CD4-positive, alpha-beta T cell treated with Interleukin-1 beta for 1 hour (primary cell): Measurements from ENCODE around the gene HSPE1.
"Not testable (repeated sequence)": the region's sequence is repeated elsewhere in the genome, so short reads cannot be mapped to it uniquely, and the experiment has no call there.

Source experiments
- DNase-seq, 2 donors: peaks; one replicate each; pipeline ENCODE4 v3.0.0-alpha.2; 2020 to 2022

HSPE1 gene

DNA sequence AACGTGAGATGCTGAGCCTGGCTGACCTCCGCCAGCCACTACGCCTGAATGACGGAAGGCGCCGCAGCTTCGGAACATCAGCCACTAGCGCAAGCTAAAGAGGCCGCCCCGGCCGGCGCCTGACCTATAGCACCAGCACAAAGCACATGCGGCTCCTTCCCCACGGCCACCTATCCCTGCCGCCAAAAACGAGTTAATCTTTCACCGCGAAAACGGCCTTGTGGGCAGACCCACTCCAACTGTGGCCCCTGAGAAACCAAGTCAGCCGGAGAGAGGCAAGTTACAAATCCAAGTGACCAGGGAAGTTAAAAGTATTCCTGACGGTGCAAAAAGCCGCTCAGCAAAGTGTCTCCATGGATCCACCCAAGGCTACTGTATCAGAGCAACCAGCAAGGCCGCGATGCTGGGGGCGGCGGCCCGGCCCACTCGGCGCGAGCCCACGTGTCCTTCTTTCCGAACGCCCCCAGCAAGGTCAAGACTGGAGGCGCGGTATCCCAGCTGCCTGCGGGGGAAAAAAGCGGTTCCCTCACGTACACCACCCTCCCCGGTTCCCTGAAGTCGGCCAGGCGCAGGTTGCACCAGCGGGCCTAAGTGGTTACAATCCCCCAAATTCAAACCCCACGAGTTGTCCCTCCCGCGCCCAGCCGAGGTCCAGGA is 1.1 kb upstream of the HSPE1 start:
- peak; percentile 51 to 57 for DNase-seq

DNA sequence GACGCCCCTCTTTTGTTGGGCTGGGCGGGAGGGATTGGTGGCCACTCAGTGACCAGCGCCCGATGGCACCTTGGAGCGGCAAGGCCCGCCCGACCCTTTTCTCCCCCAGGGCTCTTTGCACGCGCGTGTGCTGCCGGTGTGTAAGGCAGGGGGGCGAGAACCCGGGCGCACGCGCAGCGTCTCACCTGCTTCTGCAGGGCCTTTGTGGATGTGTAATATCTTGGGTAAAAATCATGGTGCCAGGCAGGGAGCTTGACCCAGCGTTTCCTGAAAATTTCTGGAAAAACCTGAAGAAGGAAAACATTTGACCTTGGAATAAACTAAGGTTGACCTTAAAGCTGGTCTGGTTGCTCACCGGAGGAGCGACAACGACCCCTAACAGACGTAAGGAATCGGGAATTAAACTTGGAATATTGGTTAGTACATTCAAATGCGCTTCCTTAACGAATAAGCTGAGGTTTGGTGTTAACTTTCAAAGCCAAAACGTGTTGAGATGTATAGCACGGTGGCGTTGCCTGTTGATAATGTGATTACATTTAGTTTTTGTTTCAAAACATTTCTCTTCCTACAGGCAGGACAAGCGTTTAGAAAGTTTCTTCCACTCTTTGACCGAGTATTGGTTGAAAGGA is 438 bp downstream of the HSPE1 start:
- no peak for DNase-seq

DNA sequence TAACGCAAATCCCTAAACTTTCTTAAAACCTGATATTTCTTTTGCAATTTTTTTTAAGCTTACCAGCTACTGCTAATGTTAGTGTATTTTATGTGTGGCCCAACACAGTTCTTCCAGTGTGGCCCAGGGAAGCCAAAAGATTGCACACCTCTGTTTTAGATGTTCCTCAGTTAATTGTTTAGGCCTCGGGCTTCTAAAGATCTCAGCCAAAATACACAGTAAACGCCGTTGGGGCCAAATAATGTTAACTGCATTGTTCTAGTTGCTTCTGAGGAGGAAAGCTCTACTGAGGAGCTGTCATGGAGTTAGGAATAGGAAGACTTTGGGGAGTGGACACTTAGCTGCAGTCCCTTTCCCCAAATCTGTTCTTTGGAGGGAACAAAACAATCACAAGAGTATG is 2.0 kb downstream of the HSPE1 start:
- DNase-seq, result no peak

DNA sequence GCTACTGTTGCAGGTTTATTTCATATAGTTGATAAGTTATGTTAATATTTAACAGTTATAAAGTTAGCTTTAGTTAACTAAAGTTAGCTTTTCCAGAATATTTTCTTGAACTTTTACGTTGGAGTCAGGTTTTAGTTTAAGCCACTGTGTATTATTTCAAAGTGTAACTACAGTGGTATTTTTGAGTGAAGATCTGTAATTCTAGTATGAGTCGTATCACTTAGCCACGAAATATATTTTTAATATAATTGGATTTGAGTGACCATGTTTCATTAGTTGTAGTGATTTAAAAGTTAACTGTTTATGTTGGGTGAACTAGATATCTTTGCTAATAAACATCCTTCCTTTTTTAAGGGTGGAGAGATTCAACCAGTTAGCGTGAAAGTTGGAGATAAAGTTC is 2.5 kb downstream of the HSPE1 start:
- DNase-seq, result no peak

DNA sequence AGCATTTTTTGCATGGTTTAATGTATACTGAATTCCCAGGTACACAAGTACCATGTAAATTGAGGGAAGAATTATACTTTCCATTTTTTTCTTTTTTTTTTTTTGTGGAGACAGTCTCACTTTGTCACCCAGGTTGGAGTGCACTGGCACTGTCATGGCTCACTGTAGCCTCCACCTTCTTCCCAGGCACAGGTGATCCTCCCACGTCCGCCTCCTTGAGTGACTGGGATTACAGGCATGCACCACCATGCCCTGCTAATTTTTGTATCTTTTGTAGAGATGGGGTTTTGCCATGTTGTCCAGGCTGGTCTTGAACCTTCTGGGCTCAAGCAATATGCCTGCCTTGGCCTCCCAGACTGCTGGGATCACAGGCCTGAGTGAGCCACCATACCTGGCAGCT is 3.8 kb downstream of the HSPE1 start:
- DNase-seq, result no peak

DNA sequence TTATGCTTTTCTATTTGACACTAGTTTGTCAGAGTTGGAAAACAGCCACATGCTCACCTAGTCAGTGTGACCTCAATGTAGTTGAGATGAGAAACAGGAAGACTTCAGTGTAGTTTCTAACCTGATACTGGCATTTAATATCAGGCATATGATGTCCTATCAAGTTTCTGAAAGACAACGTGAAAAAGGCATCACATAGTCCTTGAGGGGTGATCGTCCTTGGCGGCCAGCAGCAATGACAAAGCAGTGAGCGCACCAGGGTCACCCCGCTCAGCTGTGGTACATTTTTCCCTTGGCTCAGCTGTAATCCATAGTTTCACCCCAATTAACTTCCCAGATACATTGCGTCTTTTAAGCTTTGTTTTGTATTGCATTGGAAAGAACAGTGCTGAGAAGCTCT is 4.3 kb downstream of the HSPE1 start:
- no peak for DNase-seq

DNA sequence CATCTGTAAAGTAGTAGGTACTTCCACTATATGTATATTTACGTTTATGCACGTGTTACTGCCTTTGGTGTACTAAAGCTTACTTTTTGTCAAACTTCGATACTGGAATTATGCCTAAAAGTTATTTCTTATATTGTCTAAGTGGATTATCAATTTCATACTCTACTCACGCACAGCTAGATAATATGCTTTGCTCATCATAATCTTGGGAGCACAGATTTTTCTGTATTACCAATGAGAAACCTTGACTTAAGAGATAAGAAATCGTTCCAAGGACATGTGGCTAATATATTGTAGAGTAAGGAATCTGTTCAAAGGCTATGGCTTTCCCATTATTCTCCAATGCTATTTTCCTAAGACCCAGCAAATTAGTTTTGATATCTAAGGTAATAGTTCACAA is 6.5 kb downstream of the HSPE1 start:
- no peak for DNase-seq

DNA sequence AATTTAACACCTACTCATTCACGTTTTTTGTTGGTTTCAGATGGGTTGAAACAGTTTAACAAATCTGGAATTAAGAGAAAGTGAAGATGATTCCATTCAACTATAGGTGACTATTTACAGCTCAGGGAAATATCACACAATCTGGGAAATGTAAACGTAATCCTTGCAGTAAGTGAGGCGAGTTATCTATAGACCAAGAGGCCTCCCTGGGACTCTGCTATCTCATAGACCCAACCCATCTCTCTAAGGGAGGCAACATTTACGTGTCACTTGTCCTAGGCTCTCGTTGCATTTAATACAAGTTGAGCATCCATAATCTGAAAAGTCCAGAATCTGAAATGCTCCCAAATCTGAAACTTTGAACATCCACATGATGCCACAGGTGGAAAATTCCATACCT is 13.7 kb downstream of the HSPE1 start:
- no peak for DNase-seq

DNA sequence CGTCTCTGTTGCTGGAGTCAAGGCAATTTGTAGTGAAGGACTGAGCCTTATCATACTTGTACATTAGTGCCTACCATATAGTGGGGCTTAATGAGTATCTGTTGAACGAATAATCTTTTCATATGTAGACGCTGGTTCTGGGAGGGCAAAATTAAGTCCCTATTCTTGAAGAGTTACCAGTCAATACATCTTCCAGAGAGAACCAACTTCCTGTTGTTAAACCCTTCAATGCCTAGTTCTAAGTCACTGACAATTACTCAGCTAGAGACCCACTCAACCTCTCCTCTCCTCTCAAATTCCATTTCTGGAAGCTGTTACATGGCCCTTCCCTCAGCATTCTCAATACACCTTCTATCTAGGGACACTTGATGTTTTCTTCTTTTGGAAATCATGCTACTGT is 14.6 kb downstream of the HSPE1 start:
- DNase-seq, result no peak

DNA sequence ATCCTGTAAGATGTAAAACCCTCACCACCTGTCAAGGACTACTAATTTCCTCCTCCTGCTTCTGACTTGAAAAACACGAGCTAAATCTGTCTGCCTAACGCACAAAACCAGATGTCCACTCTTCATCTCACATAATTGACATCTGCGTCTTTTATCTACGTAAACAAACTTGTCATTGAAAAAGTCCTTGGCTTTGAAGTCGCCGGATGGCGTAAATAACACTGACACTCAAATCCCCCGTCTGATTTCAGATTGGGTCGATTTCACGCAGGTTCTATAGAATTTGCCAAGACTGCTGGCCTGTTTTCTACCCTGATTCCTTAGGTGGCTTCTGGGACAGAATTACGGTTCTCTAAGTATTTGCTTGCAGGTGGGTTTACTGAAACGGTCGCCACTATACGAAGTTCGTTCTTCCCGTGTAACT is 15.1 kb downstream of the HSPE1 start:
- no peak for DNase-seq

DNA sequence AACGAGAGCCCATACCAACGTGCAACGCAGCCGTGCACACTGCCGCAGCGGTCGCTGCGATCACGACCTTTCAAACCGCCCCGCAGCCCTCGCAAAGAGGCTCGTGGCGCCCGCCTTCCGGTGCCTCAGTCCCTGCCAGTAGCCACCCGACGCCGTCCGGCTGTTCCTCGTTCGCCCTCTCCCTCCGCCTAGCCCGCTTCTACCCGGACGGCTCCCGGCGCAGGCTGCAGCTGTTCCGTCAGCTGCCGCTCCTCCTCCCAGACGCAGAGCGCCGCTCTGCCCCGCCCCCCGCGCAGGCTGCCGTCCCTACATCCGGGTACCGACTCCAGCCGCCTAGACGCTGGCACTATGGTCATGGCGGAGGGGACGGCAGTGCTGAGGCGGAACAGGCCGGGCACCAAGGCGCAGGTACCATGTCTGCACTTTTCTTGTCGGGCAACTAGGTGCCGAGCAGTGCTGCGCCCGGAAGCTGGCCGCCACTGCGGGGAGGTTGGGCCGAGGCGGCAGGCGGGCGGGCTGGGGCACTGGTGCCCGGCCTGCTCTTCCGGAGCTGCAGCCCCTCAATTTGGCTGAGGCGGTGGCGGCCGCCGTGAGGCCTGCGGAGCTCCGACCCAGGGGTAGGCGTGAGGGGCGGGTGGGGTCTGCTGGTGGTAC is 15.7 kb downstream of the HSPE1 start, which contains the start of gene MOB4:
TSS of gene MOB4 (plus strand) at position 328 of the 654 bp plus-strand sequence. CDS start at position 349, 21 bp downstream.
- DNase-seq, result peak; percentile 94

DNA sequence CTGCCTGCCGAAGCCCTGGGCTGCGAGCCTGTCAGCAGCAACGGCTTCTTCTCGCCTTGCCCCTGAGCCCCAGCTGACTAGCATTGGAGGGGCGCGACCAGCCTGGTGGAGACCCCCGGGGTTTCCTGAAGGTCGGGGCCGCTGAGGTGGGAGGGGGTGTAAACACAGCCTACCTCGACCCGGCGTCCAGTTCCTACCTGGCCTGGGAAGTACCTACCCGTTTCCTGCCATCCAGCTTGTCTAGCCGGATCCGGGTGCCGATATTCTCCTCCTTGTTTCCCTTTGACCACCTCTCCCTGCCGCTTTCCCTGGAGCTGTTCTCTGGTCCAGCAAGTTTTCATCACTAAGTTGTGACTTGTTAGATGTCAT is 16.2 kb downstream of the HSPE1 start:
- no peak for DNase-seq

DNA sequence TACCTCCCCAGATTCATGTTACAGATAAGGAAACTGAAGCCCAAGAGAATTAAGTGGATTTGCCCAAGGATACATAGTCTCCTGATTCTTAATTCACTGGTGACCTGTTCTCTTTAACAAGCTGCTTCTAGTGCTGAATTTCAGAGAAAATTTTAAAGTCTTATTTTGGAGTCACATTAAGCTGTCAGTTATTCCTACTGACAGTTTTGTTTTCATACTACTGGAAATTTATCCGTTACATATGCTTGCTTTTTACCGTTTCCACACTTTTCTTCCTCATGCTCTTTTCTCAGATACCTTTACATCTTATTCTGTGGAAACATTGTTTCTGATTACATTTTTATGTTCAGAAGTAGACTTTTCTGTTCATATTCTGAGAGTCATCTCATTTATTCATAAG is 17.0 kb downstream of the HSPE1 start:
- no peak for DNase-seq

DNA sequence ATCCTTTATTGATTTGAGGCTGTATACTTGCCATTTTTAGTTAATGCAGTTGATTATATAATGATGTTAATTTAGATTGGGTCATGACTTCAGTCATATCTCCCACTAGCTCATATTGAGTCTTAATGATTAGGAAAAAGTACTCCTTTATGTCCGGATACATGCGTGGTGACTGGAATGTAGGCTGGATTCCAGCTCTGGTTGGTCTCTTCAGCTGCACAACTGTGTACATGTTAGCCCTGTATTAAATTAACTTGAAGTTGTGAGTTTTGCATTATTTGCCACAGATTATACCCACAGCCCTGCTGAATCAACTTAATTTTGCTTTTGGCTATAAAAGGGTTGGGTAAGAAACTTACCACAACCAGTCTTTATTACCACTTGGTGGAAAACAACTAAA is 38.2 kb downstream of the HSPE1 start:
- DNase-seq, result no peak

DNA sequence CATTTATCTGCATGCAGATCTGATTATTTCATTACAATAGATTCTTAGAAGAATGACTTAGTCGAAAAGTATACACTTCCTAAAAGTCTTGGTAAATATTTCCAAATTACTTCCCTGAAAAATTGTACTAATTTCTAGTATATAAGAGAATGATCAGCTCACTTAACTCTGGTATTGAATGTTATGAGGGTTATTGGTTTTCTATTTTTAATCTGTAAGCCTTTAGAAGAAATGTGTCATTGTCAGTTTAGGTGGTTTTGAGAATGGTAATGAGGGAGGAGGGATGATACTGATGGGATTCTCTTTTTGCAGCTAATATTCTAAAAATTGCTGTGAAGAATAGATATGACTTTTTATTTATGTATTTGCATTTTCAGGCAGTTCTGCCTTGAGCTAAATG is 39.6 kb downstream of the HSPE1 start:
- no peak for DNase-seq

DNA sequence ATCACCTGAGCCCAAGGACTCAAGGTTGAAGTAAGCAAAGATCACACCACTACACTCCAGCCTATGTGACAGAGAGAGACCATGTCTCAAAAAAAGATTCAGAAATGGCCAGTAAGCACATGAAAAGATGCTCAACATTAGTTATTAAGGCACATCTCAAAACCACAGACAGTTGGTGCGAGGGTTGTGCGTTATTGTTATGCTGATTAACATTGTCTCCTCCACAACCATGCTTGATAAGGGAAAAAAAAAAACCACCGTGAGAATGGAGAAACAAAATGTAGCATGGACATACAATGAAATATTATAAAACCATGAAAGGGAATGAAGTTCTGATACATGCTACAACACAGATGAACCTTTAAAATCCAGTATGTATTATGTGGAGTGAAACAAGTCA is 43.0 kb downstream of the HSPE1 start:
- no peak for DNase-seq

DNA sequence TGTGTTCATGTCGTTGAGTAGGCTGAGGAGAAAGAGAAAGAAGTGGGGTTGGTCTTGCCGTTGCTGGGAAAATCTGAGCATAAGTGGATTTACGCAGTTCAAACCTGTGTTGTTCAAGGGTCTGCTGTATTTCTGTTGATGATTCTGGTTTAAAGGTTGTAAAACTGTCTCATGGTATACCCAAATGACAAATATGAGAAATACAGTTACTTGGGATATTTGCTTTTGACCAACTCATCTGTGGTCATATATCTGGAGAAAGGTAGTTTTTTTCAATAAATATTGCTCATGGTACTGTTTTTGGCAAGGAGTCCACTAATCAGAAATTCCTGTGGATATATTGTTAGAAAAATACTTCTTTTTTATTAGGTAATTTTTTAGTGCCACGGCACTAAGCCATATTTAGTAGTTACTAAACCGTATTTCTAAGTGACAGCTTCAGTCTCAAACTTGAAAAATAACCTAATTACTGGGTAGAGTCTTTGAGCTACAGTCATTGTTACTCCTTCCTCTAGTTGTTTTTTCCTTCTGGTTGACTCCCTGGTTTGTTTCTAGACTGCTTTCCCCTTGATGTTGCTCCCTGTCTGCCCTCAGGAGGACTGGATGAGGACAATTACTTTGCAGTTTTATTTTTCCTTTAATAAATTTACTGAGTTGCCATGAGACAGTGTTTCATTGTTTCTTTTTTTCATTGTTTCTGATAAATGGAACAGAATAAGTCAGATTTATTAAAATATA is 47.2 kb downstream of the HSPE1 start:
- no peak for DNase-seq

DNA sequence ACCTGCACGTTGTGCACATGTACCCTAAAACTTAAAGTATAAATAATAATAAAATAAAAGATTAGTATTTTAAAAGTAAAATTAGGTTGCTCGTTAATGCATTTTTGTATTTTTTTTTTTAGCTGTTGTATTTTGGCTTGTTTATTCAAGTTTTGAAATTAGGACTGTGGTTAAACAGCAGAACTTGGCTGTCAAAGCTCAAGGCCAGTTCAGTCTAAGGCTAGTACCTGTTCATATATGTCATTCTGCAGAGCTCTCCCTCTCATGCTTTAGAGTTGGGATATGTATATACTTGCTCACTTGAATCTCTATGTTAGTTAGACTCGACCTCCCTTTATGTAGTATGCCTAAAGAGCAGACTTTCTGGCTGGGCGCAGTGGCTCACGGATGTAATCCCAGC is 48.4 kb downstream of the HSPE1 start:
- DNase-seq, result no peak

DNA sequence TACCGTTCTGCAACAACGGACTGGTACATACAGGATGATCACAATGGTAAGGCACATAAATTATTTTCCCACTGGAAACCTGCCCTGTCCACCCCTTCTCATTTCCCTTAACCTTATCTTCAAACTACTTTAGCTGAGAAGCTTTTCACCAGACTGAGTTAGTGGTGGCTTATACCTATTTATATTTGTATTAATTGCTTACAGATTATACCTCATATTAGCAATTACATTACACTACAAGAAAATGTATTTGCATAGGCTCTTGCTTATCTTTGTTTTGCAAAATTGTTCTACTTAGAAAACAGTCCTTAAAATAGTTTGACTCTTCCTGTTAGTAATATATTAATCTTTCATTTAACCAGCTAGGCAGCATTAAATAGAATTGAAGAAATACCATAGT is 51.1 kb downstream of the HSPE1 start:
- DNase-seq, result not testable (repeated sequence)
